KBM-7 (cell line): ENCODE results near the gene IQSEC2.

Experiments
- DNase-seq: peaks from one replicate; pipeline ENCODE4 v3.0.0-alpha.2; 2015
- in situ Hi-C: fragments of 300-500 bp; cut with MboI; formaldehyde crosslinking; loops from 2 replicates; pipeline ENCODE4 v1.14.3; 2020; ENCODE audit warnings: low sequenced_read_pairs, low pct_unique_long_range_greater_than_20kb, mixed read lengths

The IQSEC2 gene

GRCh38 chrX:53280331-53281320, 758 bp downstream of the IQSEC2 start:
- no peak for DNase-seq

DNA sequence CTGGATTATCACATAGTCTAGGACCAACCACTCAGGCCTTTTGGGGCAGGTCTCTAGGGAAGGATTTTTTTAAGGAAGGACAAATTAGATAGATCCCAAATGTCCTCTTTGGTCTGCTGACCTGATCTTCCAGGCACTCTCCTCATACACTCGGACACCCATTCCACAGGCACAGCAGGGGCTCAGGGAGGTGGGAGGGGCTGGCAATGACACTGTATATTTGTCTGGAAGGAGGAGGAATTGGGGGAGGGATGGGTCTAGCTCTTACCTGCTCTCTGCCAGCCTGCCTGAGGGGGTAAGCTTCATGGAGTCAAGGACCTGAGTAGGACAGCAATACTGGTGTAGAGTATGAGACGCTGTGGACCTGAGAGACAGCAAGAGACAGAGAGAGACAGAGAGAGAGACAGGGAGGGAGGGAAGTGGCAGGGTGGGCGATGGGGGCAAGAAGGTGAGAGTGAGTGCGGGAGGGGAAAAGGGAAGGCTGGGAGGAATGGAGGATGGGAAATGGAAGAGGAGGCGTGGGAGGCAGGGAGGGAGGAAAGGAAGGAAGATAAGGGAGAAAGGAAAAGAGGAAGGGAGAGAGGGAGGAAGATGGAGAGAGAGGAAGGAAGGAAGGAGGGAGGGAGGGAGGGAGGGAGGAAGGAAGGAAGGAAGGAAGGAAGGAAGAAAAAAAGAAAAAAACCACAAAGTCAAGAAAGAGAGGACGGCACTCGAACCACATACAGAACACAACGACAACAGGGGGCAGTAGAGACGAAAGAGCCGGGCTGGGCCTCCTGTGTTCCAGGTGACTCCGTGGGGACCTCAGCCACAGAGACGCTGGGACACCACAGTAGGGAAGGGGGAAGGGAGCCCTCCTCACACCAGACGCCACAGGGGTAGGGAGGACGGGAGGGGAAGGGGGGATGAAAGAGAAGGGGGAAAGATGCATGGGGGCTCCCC, 1.8 kb downstream of the IQSEC2 start:
- DNase-seq, result peak; percentile 18
- in situ Hi-C loops, result no loop called here

More at GRCh38 chrX:53280331-53281320, 758 bp downstream of the IQSEC2 start:
- in situ Hi-C loops, result no loop called here

- in situ Hi-C loops, result no loop called here
- DNase-seq, result no peak
Measured at GRCh38 chrX:53272808-53273337, 8.5 kb downstream of the IQSEC2 start.

- DNase-seq, result no peak
- in situ Hi-C loops, result no loop called here
Measured at GRCh38 chrX:53269536-53270107, 11.8 kb downstream of the IQSEC2 start.

DNA sequence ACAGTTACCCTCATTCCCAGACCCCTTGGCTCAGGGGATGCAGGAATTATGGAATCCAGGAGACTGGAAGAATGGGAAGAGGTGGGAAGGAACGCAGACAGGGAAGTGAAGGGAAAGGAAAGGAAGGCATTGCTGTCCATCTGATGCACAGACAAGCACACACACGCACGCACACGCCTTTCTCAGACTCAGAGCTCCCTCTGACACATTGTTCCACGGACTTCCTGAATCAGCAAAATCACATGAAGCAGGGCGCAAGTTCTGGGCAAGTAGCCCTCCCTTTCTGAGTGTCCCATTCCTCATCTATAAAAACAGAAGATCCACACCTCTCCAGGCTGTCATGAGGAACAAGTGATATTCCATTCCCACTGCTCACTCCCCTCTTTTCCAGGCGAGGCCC, 13.2 kb downstream of the IQSEC2 start:
- in situ Hi-C loops, result no loop called here
- DNase-seq, result no peak

DNA sequence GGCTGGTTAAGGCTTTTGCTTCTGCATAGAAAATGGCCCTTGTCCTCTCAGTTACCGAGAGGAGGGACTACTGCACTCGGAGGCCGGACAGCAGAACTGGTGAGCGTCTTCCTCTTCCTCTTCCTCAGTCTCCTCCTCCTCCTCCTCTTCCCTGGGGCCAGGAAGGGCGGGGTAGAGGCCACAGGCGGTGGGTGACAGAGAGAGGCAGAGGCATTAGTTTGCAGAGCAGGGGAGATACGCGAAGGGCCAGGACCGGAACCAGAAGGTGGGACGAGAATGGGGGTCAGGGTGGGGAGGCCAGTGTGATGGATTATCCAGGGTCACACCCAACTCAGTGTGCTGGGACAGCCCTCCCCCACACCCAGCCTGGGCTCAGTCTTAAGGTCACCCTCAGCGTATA, 14.5 kb downstream of the IQSEC2 start:
- DNase-seq, result no peak
- in situ Hi-C loops, result no loop called here

DNA sequence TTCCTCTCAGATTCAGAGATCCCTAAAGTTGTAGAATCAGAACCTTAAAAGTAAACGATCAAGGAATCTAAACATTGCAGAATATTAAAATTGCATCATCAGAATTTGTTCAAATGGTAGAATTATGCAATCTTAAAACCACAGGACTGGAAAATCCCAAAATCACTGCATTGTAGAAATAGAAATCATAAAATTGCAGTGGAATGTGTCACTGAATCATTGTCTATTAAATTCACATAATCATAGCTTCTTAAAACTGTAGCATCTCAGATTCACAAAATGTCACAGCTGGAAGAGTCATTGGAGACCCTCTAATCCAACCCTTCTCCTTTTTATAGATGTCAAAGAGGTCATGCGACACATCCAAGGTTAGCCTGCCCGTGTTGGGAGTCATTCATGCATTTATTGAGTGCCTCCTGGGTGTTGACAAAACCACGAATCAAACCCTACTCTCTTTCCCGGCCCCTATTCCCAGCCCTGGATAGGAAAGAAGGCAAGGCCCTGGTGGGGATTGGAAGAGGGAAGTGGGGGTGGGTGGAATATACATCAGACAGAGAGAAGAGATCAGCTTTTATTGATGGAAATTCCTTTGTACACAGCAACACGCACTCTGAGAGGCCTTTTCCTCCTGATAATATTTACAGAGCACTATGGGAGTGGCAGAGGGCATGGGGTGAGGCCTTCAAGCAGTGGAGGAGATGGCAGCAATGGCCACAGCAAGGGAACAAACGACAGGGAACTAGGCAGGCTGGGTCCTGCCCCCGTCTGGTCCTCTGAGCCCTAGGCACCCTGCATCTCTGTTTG, 15.4 kb downstream of the IQSEC2 start:
- in situ Hi-C loops, result no loop called here
- no peak for DNase-seq

- in situ Hi-C loops, result no loop called here
- peak; percentile 47 for DNase-seq
Measured at GRCh38 chrX:53263597-53264094, 17.7 kb downstream of the IQSEC2 start.

DNA sequence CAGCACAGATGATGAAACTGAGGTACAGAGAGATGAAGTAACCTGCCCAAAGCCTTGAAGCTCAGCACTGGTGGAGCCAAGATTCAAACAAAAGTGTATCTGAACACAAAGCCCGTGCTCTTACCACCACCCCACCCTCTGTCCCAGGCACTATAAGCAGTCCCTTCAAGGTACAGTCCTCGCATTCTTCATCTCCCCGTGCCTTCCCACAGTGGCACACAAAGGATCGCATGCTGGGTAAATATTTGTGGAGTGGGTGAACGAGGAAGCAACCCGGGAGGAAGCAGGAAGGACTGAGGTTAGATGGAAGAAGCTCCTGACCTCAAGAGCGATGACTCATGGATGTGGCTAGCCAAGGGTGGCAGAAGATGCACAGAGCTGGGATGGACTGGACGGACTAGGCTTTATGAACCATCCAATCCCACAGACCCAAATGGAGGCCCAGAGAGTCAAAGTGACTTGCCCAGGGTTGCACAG, 18.4 kb downstream of the IQSEC2 start:
- peak; percentile 62 for DNase-seq
- in situ Hi-C loops, result no loop called here

GRCh38 chrX:53262189-53262917, 19.0 kb downstream of the IQSEC2 start:
- in situ Hi-C loops, result no loop called here
- DNase-seq, result no peak

DNA sequence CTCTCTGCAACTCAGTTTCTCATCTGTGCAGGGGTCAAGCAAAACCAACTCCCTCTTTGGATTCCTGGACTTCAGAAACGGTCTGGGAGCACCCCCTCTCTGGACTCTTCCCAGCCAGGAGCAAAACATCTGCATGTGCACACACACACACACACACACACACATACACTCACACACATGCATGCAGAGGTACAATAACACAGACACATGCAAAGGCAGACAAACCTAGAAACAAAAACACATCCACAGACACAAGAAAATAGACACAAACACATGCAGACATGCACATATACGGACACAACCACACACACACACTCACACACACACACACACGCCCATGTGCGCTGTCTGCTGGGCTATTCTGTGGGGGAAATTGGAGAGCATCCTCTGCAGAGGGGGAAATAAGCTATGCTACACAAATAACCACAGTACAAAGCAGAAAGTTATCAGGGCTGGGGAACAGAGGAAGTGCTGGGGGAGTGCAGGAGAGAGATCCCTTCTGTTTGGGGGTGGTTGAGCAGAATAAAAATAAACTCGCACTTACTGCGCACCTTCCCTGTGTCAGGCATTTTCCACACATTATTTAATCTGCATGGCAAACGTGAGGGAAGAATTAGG, 19.9 kb downstream of the IQSEC2 start:
- in situ Hi-C loops, result no loop called here
- DNase-seq, result peak; percentile 75

GRCh38 chrX:53260836-53261235, 20.5 kb downstream of the IQSEC2 start:
- in situ Hi-C loops, result no loop called here
- no peak for DNase-seq

GRCh38 chrX:53257670-53258423, 23.5 kb downstream of the IQSEC2 start:
- in situ Hi-C loops, result no loop called here
- no peak for DNase-seq

GRCh38 chrX:53257166-53257565, 24.2 kb downstream of the IQSEC2 start:
- no peak for DNase-seq
- in situ Hi-C loops, result no loop called here

- in situ Hi-C loops, result no loop called here
- no peak for DNase-seq
Measured at GRCh38 chrX:53256446-53257041, 24.8 kb downstream of the IQSEC2 start.

GRCh38 chrX:53255738-53256191, 25.6 kb downstream of the IQSEC2 start:
- no peak for DNase-seq
- in situ Hi-C loops, result no loop called here
